Peyer's patch (tissue), 4 donors: ENCODE measurements around the gene RBMS2. TPM values are rescaled to one million over a fixed set of nuclear protein-coding genes. Genes with fewer than 3 reads are reported as not detected.

ENCODE experiments used
- DNase-seq, 3 donors: peaks; one replicate each; pipeline ENCODE4 v3.0.0-alpha.2; 2017 to 2019
- H3K27ac ChIP-seq, 4 donors: fragments of 200-600 bp; sonication (generic); one replicate each; pipeline ENCODE4 v1.5.1; 2016 to 2019
- H3K27me3 ChIP-seq, 2 donors: fragments of 200-600 bp; sonication (generic); one replicate each; pipeline ENCODE4 v1.5.1; 2019
- H3K36me3 ChIP-seq, 3 donors: fragments of 200-600 bp; sonication (generic); one replicate each; pipeline ENCODE4 v1.5.1; 2016 to 2019
- H3K4me1 ChIP-seq, 4 donors: fragments of 200-600 bp; sonication (generic); one replicate each; pipeline ENCODE4 v1.5.1; 2016 to 2019
- H3K4me3 ChIP-seq, 4 donors: fragments of 200-600 bp; sonication (generic); 1 replicate in 3 of 4; 2 replicates in 1 of 4; pipeline ENCODE4 v1.5.1; 2016 to 2019; ENCODE audit warnings: mild to moderate bottlenecking in 1 of 4
- H3K9me3 ChIP-seq, 4 donors: fragments of 200-600 bp; sonication (generic); one replicate each; pipeline ENCODE4 v1.5.1; 2016 to 2019; ENCODE audit warnings: mild to moderate bottlenecking in 1 of 4
- CTCF ChIP-seq, 6 experiments: fragments of 450-650 bp in 4 of 6; fragments of 200-600 bp in 2 of 6; sonication (generic) in 1 of 6; IDR thresholded peaks; one replicate each; pipeline ENCODE4 v1.5.1; 2017 to 2019; ENCODE audit warnings: antibody characterized with exemption in 6 of 6, mild to moderate bottlenecking in 3 of 6, moderate library complexity in 1 of 6
- POLR2A ChIP-seq, 2 donors: fragments of 450-650 bp; IDR thresholded peaks; one replicate each; pipeline ENCODE4 v1.5.1; 2017; ENCODE audit warnings: antibody characterized with exemption in 2 of 2, mild to moderate bottlenecking in 2 of 2, moderate library complexity in 2 of 2
- total RNA-seq, 4 donors: library from RNA; depleted of rRNA; stranded (reverse); fragments of >200 nt; gene quantifications; one replicate each; pipeline ENCODE4 v1.1.0, GENCODE V29; 2016

RBMS2 gene
- total RNA-seq, 4 donors from 2014 or later = 10.7 to 22.3 (median 12.5) TPM

- Histone ChIP-seq H3K36me3 (peaks cover 0 to 9% (median 0%) of the 10 kb centered on the region in 3 donors), H3K27me3 (no peaks in the 10 kb centered on the region), H3K4me1 (no peaks in the 10 kb centered on the region), H3K27ac (no peak overlapping the region), H3K4me3 (no peak overlapping the region), H3K9me3 (no peaks in the 10 kb centered on the region)
- TF ChIP-seq POLR2A (IDR thresholded peaks at IDR 0.05) = no peak
- no peak for TF ChIP-seq CTCF (IDR thresholded peaks at IDR 0.05)
- DNase-seq = no peak
Measured at GRCh38 chr12:56578983-56579546, 57.4 kb downstream of the RBMS2 start.

DNA sequence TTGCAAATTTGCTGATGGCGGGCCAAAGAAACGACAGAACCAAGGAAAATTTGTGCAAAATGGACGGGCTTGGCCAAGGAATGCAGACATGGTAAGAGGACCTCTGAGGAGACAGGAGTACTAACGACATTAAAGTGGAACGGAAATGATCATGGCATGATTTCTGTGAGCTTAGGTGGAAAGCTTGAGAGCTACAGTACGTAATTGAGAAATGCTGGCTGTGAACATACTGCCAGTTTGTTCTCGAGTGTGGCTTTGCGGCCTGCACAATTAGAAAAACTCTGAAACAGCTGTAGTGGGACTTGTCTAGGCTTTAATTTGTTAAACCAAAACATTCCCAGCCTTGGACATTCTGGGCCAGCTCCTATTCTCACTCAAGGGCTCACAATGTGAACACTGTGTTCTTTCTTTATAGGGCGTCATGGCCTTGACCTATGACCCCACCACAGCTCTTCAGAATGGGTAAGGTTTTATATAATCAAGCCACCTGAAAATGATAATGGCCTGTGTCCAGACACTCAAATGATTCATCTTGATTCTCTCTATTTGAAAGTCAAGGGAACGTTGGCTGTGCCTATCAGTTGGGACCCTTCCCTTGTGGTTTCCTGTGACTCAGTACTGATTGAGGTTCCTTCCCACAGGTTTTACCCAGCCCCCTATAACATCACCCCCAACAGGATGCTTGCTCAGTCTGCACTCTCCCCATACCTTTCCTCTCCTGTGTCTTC lies 60.0 kb downstream of the RBMS2 start:
- Histone ChIP-seq H3K27me3 (no peaks in the 10 kb centered on the region), H3K9me3 (no peaks in the 10 kb centered on the region), H3K36me3 (peaks cover 0 to under 1% (median 0%) of the 10 kb centered on the region in 3 donors), H3K27ac (peak overlapping the region in 1 of 4 donors; percentile 1), H3K4me3 (no peak overlapping the region), H3K4me1 (no peaks in the 10 kb centered on the region)
- DNase-seq = no peak
- TF ChIP-seq CTCF (IDR thresholded peaks at IDR 0.05) (no peak), POLR2A (IDR thresholded peaks at IDR 0.05) (no peak)

DNA sequence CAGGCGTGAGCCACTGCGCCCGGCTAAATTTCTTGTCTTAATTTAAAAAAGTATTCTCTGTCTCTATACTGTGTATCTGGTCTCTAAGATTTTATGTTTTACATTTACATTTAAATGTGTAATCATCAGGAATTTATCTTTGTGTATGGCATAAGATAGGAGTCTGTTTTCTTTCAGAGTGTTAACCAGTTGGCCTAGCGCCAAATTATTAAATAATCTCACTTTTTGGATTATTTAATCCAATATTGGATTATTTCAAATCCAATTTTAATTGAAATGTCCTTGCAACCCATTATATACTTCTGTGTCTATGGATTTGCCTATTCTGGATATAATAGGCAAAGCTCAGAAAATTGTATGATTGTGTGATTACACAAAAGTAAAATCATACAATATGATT lies 63.5 kb downstream of the RBMS2 start:
- no peak for TF ChIP-seq CTCF (IDR thresholded peaks at IDR 0.05)
- no peak for TF ChIP-seq POLR2A (IDR thresholded peaks at IDR 0.05)

DNA sequence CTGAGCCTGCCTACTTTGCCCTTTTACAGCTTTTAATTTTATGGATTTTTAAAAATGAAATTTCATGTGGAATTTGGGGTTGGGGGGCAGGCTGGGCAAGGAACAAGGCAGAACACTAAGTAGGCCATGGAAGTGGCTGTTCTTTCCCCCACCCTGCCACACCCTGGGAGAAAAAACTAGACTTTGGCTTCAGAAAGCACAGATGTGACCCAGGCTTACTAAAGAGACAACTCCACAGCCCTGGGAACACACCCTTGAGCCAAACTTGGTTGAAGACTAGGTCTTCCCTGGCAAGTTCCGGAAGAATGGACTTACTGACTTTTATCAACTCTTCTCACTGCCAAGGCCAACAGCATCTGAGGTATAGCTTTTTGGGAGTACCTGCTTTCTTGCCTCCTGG lies 68.2 kb downstream of the RBMS2 start:
- no peak for DNase-seq
- no peak overlapping the region for H3K27ac ChIP-seq
- TF ChIP-seq POLR2A (IDR thresholded peaks at IDR 0.05) (no peak), CTCF (IDR thresholded peaks at IDR 0.05) (no peak)

More for the DNA sequence above, 63.5 kb downstream of the RBMS2 start:
- no peak overlapping the region for H3K4me3 ChIP-seq
- no peaks in the 10 kb centered on the region for H3K9me3 ChIP-seq
- no peak for DNase-seq
- no peaks in the 10 kb centered on the region for H3K27me3 ChIP-seq
- H3K36me3 ChIP-seq = peaks cover 0 to 30% (median 0%) of the 10 kb centered on the region in 3 donors
- no peaks in the 10 kb centered on the region for H3K4me1 ChIP-seq
- no peak overlapping the region for H3K27ac ChIP-seq

GRCh38 chr12:56590237-56590830 lies 68.7 kb downstream of the RBMS2 start:
- Histone ChIP-seq H3K27me3 (no peaks in the 10 kb centered on the region), H3K27ac (no peak overlapping the region), H3K4me1 (no peaks in the 10 kb centered on the region), H3K36me3 (peaks cover 0 to 33% (median 0%) of the 10 kb centered on the region in 3 donors), H3K9me3 (no peaks in the 10 kb centered on the region), H3K4me3 (no peak overlapping the region)
- TF ChIP-seq POLR2A (IDR thresholded peaks at IDR 0.05) (no peak), CTCF (IDR thresholded peaks at IDR 0.05) (peak in 4 of 6 experiments; percentile 16 to 41 (median 30))
- no peak for DNase-seq

More for the DNA sequence above, 68.2 kb downstream of the RBMS2 start:
- Histone ChIP-seq H3K9me3 (no peaks in the 10 kb centered on the region), H3K4me1 (no peaks in the 10 kb centered on the region), H3K4me3 (no peak overlapping the region), H3K27me3 (no peaks in the 10 kb centered on the region), H3K36me3 (peaks cover 0 to 30% (median 0%) of the 10 kb centered on the region in 3 donors)
